ENCODE measurements around the gene MUC22.

DNA sequence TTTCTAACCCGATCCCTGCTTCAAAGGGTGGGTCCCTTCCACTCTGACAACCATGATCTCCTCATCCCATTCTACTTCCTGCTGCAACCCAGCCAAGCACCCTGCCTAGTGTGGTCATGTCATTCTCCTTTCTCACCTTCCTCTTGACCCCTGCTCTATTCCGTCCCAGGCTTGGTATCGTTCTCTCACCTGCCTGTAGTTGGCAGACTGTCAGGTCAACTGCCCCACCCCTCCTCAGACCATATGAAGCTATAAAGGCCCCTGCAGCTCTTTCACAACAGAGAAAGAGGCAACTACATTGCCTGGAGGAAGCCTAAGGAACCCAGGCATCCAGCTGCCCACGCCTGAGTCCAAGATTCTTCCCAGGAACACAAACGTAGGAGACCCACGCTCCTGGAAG lies 26.8 kb upstream of the MUC22 start, which contains the start of gene MUC21:
- TF ChIP-seq POLR2A (IDR thresholded peaks at IDR 0.05; ENCODE audit: low read depth, low read length) (no peak), POLR2AphosphoS5 (IDR thresholded peaks at IDR 0.05; ENCODE audit: low read depth, low read length) (no peak), TAF1 (IDR thresholded peaks at IDR 0.05; ENCODE audit: low read depth, low read length) (no peak), SPI1 (IDR thresholded peaks at IDR 0.05; ENCODE audit: low read depth, low read length) (no peak)

Measured in GM12891 (cell line).